WERI-Rb-1 (cell line): ENCODE measurements around the gene FAM181A.

Experiments used
- DNase-seq: peaks from one replicate; pipeline ENCODE4 v3.0.0-alpha.2; 2020
- H3K27ac ChIP-seq: fragments of 250-450 bp; sonication (Bioruptor Pico); 2 replicates; pipeline ENCODE4 v1.5.1; 2020; ENCODE audit warnings: mild to moderate bottlenecking, moderate library complexity
- H3K27me3 ChIP-seq: fragments of 250-450 bp; sonication (Bioruptor Pico); 2 replicates; pipeline ENCODE4 v1.5.1; 2021; ENCODE audit warnings: mild to moderate bottlenecking, low read depth, moderate library complexity; ENCODE audit not compliant: insufficient read depth, severe bottlenecking
- H3K36me3 ChIP-seq: fragments of 250-450 bp; sonication (Bioruptor Pico); 2 replicates; pipeline ENCODE4 v1.5.1; 2020; ENCODE audit warnings: mild to moderate bottlenecking, moderate library complexity
- H3K4me3 ChIP-seq: 2 replicates; pipeline ENCODE4 v1.5.1; 2011; ENCODE audit warnings: low read depth, mild to moderate bottlenecking, control low read depth, low read length
- H3K9me3 ChIP-seq: fragments of 250-450 bp; sonication (Bioruptor Pico); 2 replicates; pipeline ENCODE4 v1.5.1; 2021; ENCODE audit warnings: mild to moderate bottlenecking, moderate library complexity; ENCODE audit not compliant: severe bottlenecking
- CTCF ChIP-seq: IDR thresholded peaks from 2 replicates; pipeline ENCODE4 v1.5.1; 2011; ENCODE audit warnings: low read depth, mild to moderate bottlenecking, control low read depth, inconsistent platforms, low read length

The FAM181A gene

GRCh38 chr14:93932642-93933041 is 5.5 kb downstream of the FAM181A start:
- Histone ChIP-seq H3K36me3 (no peaks in the 10 kb centered on the region), H3K4me3 (no peak overlapping the region), H3K9me3 (no peaks in the 10 kb centered on the region), H3K27ac (no peak overlapping the region), H3K27me3 (no peaks in the 10 kb centered on the region)
- no peak for DNase-seq
- TF ChIP-seq CTCF, result no peak

- TF ChIP-seq CTCF, result no peak
- H3K9me3 ChIP-seq, result no peaks in the 10 kb centered on the region
- no peaks in the 10 kb centered on the region for H3K36me3 ChIP-seq
- no peaks in the 10 kb centered on the region for H3K27me3 ChIP-seq
- no peak overlapping the region for H3K4me3 ChIP-seq
- no peak overlapping the region for H3K27ac ChIP-seq
- DNase-seq, result no peak
Measured at GRCh38 chr14:93935213-93935612, 8.1 kb downstream of the FAM181A start.

GRCh38 chr14:93936245-93936644 is 9.1 kb downstream of the FAM181A start:
- no peaks in the 10 kb centered on the region for H3K27me3 ChIP-seq
- peak; percentile 76 for DNase-seq
- peak; percentile 88 for TF ChIP-seq CTCF

GRCh38 chr14:93936926-93937325 is 9.8 kb downstream of the FAM181A start:
- no peaks in the 10 kb centered on the region for H3K36me3 ChIP-seq
- H3K27ac ChIP-seq, result no peak overlapping the region
- H3K9me3 ChIP-seq, result no peaks in the 10 kb centered on the region
- DNase-seq, result no peak
- no peak for TF ChIP-seq CTCF
- no peak overlapping the region for H3K4me3 ChIP-seq
- no peaks in the 10 kb centered on the region for H3K27me3 ChIP-seq

More at GRCh38 chr14:93936245-93936644, 9.1 kb downstream of the FAM181A start:
- Histone ChIP-seq H3K27ac (no peak overlapping the region), H3K36me3 (no peaks in the 10 kb centered on the region), H3K9me3 (no peaks in the 10 kb centered on the region), H3K4me3 (no peak overlapping the region)

GRCh38 chr14:93937519-93937918 is 10.4 kb downstream of the FAM181A start:
- Histone ChIP-seq H3K36me3 (no peaks in the 10 kb centered on the region), H3K27ac (no peak overlapping the region), H3K4me3 (no peak overlapping the region), H3K9me3 (no peaks in the 10 kb centered on the region), H3K27me3 (no peaks in the 10 kb centered on the region)
- TF ChIP-seq CTCF, result no peak
- no peak for DNase-seq

GRCh38 chr14:93938751-93939303 is 11.7 kb downstream of the FAM181A start:
- DNase-seq, result no peak
- H3K27ac ChIP-seq, result no peak overlapping the region
- H3K9me3 ChIP-seq, result no peaks in the 10 kb centered on the region
- H3K27me3 ChIP-seq, result no peaks in the 10 kb centered on the region
- TF ChIP-seq CTCF, result no peak
- no peak overlapping the region for H3K4me3 ChIP-seq
- no peaks in the 10 kb centered on the region for H3K36me3 ChIP-seq
